ENCODE data around the gene THSD7A. TPM values are rescaled to one million over a fixed set of nuclear protein-coding genes. Genes with fewer than 3 reads are reported as not detected.
"Not testable (repeated sequence)": the region's sequence is repeated elsewhere in the genome, so short reads cannot be mapped to it uniquely, and the experiment has no call there.

Gene THSD7A
- total and polyA plus RNA-seq, 2 of the 4 experiments (the other 2 are of a cell fraction): 0.02 to 0.18 TPM

DNA sequence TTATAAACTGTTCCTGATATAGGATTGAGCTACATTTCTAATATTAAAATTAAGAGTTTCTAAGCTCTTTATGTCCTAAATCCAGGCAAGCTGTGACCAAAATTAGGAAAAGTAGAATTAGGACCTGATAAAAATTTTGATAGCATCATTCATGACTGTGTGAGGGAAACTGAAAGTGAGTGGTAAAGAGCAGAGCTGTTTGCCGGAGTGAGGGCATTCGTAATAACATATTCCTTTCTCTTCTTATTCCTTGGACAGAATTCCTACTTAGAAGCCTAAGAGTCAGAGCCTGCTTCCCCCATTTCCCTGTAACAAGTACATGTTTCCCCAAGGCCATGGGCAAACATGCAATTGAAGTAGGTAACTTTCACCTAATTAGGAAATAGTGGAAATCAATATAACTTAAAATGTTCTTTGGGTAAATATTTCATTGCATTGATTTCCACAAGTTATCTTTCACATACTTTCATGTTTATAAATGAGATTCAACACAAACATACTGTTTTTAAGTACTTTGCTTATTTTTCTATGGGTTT, 310.0 kb downstream of the THSD7A start:
- H4K8ac ChIP-seq (ENCODE audit: low read depth in 2 of 2, low read length in 2 of 2); POLR2A ChIA-PET (ENCODE audit: unreplicated experiment); H2BK5ac ChIP-seq (ENCODE audit: low read depth, low read length, poor library complexity, severe bottlenecking); H3K14ac ChIP-seq (replicated peaks; ENCODE audit: low read depth, low read length); CTCF ChIA-PET; H4K91ac ChIP-seq (ENCODE audit: insufficient read depth, low read depth, low read length); H3K4me3 ChIP-seq (ENCODE audit: insufficient read depth, low read depth, low read length); H3K27ac ChIP-seq (ENCODE audit: insufficient read depth, low read length); H3K4me1 ChIP-seq (ENCODE audit: control insufficient read depth, insufficient read depth, low read length); H3K9me3 ChIP-seq (ENCODE audit: control insufficient read depth, insufficient read depth, low read length); H2AK9ac ChIP-seq (replicated peaks; ENCODE audit: low read depth, low read length, poor library complexity); H2BK120ac ChIP-seq (ENCODE audit: low read depth, low read length); ATAC-seq (ENCODE audit: low read depth); H3K4ac ChIP-seq (ENCODE audit: low read depth, low read length); BruUV-seq (replicated peaks); H3K79me1 ChIP-seq (ENCODE audit: low read depth in 1 of 2, low read length in 2 of 2); H2BK20ac ChIP-seq (ENCODE audit: low read depth, low read length); H3K23ac ChIP-seq (ENCODE audit: low read depth, low read length); in situ Hi-C loops (cut with MboI; ENCODE audit: low sequenced_read_pairs); H4K20me1 ChIP-seq (ENCODE audit: insufficient read depth, low read length); H3K36me3 ChIP-seq (ENCODE audit: control insufficient read depth, insufficient read depth, low read length); H2AK5ac ChIP-seq (ENCODE audit: low read depth, low read length); H2BK15ac ChIP-seq (ENCODE audit: low read depth, low read length); H2AFZ ChIP-seq (replicated peaks; ENCODE audit: low read length, poor library complexity); H3K9ac ChIP-seq (ENCODE audit: low read depth, low read length); H3K27me3 ChIP-seq (ENCODE audit: control insufficient read depth, insufficient read depth, low read length); dilution Hi-C loops (cut with HindIII; ENCODE audit: low sequenced_read_pairs, unreplicated experiment); H3K4me2 ChIP-seq (ENCODE audit: low read depth, low read length); H3K9me1 ChIP-seq (ENCODE audit: insufficient read depth, low read length); DNase-seq; H4K5ac ChIP-seq (ENCODE audit: low read depth, low read length); H3K56ac ChIP-seq (ENCODE audit: extremely low read depth, insufficient read depth, low read length); H3K18ac ChIP-seq (ENCODE audit: low read depth, low read length): not testable (repeated sequence)
- WGBS, 2 experiments (ENCODE audit: extremely low coverage in 2 of 2, insufficient read length in 1 of 2): no CpG with 5 or more reads among the region's 2 CpGs
- intact Hi-C loops (cut with micrococcal nuclease): loop anchor here (5.0 kb wide), 1 partner anchor 1635 kb away; no protein-coding TSS in a partner anchor

All from IMR-90 (cell line).